ENCODE measurements around the gene FIBCD1.

FIBCD1 gene

GRCh38 chr9:130938652-130939404, at the start of gene FIBCD1:
Gene FIBCD1, minus strand, starts transcription at chr9:130939247. Its CDS starts 640 bp downstream, at chr9:130938607.
- DNase-seq = no peak

- no peak for DNase-seq
Measured at GRCh38 chr9:130988400-130988747, 49.3 kb upstream of the FIBCD1 start.

- no peak for DNase-seq
Measured at GRCh38 chr9:130987738-130988399, 48.8 kb upstream of the FIBCD1 start.

- no peak for DNase-seq
Measured at GRCh38 chr9:130987054-130987453, 48.0 kb upstream of the FIBCD1 start.

- DNase-seq = no peak
Measured at GRCh38 chr9:130986356-130986965, 47.4 kb upstream of the FIBCD1 start.

- no peak for DNase-seq
Measured at GRCh38 chr9:130985606-130986162, 46.6 kb upstream of the FIBCD1 start.

- no peak for DNase-seq
Measured at GRCh38 chr9:130985029-130985428, 46.0 kb upstream of the FIBCD1 start.

- no peak for DNase-seq
Measured at GRCh38 chr9:130984521-130984920, 45.5 kb upstream of the FIBCD1 start.

- no peak for DNase-seq
Measured at GRCh38 chr9:130983970-130984369, 44.9 kb upstream of the FIBCD1 start.

- no peak for DNase-seq
Measured at GRCh38 chr9:130983359-130983670, 44.3 kb upstream of the FIBCD1 start.

GRCh38 chr9:130982636-130983358, 43.8 kb upstream of the FIBCD1 start:
- DNase-seq = no peak

GRCh38 chr9:130981756-130982137, 42.7 kb upstream of the FIBCD1 start:
- DNase-seq = no peak

- DNase-seq = no peak
Measured at GRCh38 chr9:130981002-130981755, 42.1 kb upstream of the FIBCD1 start.

GRCh38 chr9:130980526-130980925, 41.5 kb upstream of the FIBCD1 start:
- no peak for DNase-seq

GRCh38 chr9:130979591-130980385, 40.7 kb upstream of the FIBCD1 start:
- DNase-seq = no peak

GRCh38 chr9:130977811-130978221, 38.8 kb upstream of the FIBCD1 start:
- DNase-seq = no peak

GRCh38 chr9:130975932-130976841, 37.1 kb upstream of the FIBCD1 start:
- no peak for DNase-seq

- DNase-seq = no peak
Measured at GRCh38 chr9:130975156-130975555, 36.1 kb upstream of the FIBCD1 start.

GRCh38 chr9:130974697-130975096, 35.6 kb upstream of the FIBCD1 start:
- no peak for DNase-seq

- DNase-seq = no peak
Measured at GRCh38 chr9:130973686-130974281, 34.7 kb upstream of the FIBCD1 start.
